GM19193 (cell line): ENCODE data around the gene ADGRD1.

Experiments used
- POLR2A ChIP-seq: IDR thresholded peaks from 4 replicates; pipeline ENCODE4 v1.6.1; 2011; ENCODE audit not compliant: insufficient read depth, insufficient read length; ENCODE audit errors: extremely low read depth

Gene ADGRD1

DNA sequence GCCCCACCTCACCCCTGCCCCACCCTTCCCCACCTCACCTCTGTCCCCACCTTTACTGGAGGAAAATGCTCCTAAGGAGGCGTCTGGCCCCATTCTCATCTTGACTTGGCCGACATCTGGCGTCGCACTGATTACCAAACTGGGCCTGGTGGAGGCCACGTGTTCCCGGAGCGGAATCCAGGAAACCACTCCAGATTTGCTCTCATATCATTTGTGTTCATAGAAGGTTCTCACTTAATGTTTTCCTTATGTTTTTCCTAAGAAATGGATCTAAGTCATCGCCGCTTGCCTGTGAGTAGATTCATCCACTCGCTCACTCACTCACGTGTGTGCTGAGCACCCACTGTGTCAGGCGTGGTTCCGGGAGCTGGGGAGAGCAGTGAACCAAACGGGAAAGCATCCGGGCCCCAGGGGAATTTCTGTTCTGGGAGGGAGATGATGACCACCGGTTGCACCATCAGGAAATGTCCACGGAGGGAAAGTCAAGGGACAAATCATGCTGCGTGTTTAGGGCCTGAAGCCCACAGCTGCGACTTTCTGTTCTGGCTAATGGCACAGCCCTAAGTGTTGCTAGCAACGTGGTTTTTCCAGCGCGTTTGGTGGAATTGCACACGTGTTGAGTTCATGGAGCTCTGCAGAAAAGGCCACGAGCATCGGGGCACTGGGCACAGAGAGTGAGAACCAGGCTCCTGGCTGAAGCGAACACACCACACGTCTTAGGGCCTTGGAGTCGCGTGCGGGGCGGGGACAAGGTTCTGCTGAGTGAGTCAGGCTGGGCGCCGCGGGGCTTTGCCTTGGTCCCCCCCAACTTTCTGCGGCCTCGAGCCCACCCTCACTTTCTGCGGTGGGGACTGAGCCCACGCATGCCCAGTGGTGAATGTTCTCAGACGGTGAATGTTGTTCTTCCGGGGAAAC, 57.7 kb downstream of the ADGRD1 start:
- TF ChIP-seq POLR2A: no peak

GRCh38 chr12:131012279-131013069, 58.8 kb downstream of the ADGRD1 start:
- TF ChIP-seq POLR2A: no peak

- TF ChIP-seq POLR2A: no peak
Measured at GRCh38 chr12:131013118-131013517, 59.4 kb downstream of the ADGRD1 start.

DNA sequence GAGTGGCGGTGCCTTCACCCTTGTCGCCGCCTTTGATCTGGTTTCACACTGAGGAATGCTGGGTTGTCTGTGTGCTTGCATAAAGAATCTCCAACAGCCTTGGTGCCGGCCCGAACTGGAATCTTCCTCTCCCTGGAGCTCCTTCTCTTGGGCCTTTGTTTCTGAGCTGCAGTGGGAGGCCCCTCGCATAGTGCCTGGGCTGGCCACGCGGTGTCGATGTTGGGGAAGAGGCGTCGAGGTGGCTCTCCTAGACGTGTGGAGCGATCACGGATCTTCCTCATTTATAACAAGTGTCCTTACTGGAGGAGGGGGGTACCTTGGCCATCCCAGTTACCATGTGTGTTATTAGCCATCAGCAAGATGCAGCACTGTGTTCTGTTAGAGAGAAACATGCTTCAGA, 60.6 kb downstream of the ADGRD1 start:
- no peak for TF ChIP-seq POLR2A

GRCh38 chr12:131015581-131016337, 62.1 kb downstream of the ADGRD1 start:
- TF ChIP-seq POLR2A: no peak

GRCh38 chr12:131017477-131017991, 63.8 kb downstream of the ADGRD1 start:
- no peak for TF ChIP-seq POLR2A

- TF ChIP-seq POLR2A: no peak
Measured at GRCh38 chr12:131018019-131018620, 64.4 kb downstream of the ADGRD1 start.

DNA sequence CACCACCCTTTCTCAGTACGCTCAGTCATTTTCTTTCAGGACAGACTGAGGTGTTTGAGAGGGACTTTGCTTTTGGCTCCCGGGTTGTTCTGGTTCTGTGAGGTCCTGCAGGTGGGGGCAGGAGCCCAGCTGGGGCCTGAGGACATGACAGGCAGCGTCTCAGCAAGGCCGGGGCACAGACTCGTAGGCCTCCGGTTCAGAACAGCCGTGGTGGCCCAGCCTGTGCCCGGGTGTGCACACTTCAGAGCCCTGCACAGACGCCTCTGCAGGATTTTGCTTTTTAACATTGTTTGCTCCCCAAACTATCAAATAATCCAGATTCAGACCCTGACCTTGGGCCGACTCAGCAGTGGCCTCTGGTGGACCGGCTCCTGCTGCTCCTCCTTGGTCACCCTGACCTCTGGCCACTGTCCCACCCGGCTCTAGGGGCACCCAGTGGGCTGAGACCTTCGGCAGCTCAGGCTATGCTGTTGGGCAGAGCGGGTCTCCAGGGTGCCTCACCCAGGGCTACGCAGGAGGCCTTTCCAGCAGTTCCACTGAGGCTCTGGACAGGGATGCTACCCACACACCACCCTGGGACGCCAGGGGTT, 65.2 kb downstream of the ADGRD1 start:
- no peak for TF ChIP-seq POLR2A

DNA sequence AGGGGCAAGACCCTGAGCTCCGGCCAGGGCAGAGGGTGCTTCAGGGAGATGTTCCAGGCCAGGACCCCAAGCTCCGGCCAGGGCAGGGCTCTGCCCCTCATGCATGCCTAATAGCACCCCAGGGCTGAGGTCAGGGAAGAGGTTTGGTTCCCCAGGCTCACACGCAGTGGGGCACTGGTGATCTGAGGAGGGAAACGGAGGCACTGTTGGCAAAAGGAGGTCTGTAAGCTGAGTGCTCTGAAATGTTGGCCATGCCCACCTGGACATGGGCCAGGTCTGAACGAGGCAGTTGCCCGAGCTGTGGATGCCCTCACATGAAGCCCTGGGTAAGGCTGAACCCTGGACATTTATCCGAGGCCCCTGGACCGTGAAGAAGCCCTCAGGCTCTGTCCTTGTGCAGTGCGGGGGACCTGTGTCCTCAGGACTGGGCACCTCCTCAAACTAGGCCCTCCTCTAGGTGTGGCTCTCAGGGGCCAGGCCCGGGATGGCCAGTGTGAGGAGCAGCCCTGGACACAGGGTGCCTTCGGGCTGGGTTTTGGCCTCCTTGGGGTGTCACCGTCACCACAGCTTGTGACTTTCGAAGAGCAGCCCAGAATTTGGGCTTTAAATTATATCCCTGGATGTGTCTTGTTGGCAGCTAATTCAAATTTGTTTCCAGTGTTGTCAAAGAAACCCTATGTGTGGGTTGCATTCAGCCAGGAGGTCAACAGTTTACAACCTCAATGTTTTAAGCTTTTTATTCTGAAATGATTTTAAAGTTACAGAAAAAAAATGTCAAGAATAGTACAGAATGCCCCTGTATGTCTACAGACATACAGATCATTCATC, 66.8 kb downstream of the ADGRD1 start:
- no peak for TF ChIP-seq POLR2A

DNA sequence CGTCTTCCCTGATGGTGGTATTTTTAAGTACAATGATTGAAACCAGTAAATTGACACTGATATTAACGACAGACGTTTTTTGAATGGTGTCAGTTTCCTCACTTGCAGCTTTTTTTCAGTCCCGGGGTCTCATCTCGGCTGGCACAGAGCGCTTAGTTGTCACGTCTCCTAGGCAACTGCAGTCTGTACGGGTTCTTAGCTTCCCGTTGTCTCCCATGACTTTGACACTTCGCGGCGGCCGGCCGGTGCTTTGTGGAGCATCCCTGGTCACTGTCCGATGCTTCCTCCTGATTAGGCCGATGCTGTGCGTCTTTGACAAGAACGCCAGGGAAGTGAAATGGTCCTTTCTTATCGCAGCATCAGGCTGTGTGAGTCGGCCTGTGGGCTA, 67.4 kb downstream of the ADGRD1 start:
- TF ChIP-seq POLR2A: no peak

DNA sequence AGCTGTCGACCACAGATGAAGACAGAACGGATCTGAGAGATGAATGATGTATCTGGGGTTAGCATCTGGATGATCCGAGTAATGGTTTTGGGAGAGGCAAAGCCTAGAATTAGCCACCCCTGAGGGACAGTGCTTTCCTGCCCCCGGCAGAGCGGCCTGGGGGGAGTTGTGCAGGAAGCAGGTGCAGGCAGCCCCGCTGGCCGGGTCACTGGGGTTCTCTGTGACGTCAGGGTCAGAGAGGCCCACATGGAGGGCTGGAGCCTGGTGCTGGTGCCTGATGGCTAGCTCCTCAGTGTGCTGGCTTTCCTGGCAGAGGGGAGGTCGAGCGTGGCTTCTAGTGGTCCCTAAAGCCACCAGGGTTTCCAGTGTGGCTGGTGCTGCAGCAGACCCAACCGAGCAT, 70.3 kb downstream of the ADGRD1 start:
- no peak for TF ChIP-seq POLR2A

- no peak for TF ChIP-seq POLR2A
Measured at GRCh38 chr12:131024721-131025120, 71.0 kb downstream of the ADGRD1 start.

- TF ChIP-seq POLR2A: no peak
Measured at GRCh38 chr12:131025234-131025633, 71.5 kb downstream of the ADGRD1 start.

DNA sequence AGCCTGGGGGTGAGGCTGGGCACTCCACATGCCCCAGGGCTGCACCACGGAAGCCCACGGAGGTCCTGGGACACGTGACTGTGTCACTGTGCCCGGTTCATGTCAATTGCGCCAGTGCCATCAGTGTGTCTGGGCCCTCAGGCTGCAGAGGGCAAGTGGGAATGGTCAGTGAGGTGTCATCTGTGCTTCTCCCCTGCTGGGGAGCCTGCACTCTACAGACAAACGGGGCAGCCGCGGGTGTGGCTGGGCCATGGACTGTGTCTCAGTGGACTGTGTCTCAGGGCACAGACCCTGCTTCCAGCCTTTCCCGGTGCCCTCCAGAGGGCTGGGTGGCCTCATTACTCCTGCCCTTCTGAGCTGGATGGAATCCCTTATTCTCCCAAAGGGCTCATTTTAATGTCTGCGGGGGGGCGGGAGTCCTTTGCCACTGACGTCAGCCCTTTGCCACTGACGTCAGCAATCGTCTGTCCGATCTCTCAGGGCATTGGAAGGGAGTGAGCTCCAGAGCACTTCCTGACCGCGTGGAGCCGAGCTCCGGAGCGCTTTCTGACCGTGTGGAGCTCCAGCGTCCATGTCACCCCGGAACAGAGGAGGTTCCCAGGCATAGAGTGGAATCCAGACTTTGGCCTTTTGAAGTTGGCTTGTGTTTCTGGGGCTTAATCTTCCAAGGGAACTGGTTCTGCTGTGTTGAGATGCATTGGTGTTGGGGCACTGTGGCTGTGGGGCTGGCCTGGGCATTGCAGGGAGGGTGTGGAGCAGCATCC, 72.4 kb downstream of the ADGRD1 start:
- no peak for TF ChIP-seq POLR2A
